GM19025 (cell line): ENCODE data around the gene ELMO1.

Source experiments
- ATAC-seq: cut with Tn5 transposase; IDR thresholded peaks from one replicate; pipeline ENCODE4 v1.9.1; 2021; ENCODE audit warnings: mild to moderate bottlenecking, low read depth, moderate library complexity; ENCODE audit not compliant: unreplicated experiment

The ELMO1 gene

GRCh38 chr7:37236906-37237305 lies 211.8 kb downstream of the ELMO1 start:
- no peak for ATAC-seq

- ATAC-seq, result no peak
Observed at GRCh38 chr7:37235813-37236212, 212.9 kb downstream of the ELMO1 start.

GRCh38 chr7:37234928-37235327 lies 213.7 kb downstream of the ELMO1 start:
- ATAC-seq, result no peak

- no peak for ATAC-seq
Observed at GRCh38 chr7:37234334-37234733, 214.3 kb downstream of the ELMO1 start.

- ATAC-seq, result no peak
Observed at GRCh38 chr7:37231613-37232012, 217.1 kb downstream of the ELMO1 start.

- ATAC-seq, result no peak
Observed at GRCh38 chr7:37230221-37230620, 218.4 kb downstream of the ELMO1 start.

- no peak for ATAC-seq
Observed at GRCh38 chr7:37229381-37229780, 219.3 kb downstream of the ELMO1 start.

GRCh38 chr7:37225285-37225969 lies 223.2 kb downstream of the ELMO1 start:
- ATAC-seq, result no peak

GRCh38 chr7:37224746-37225145 lies 223.9 kb downstream of the ELMO1 start:
- no peak for ATAC-seq

- no peak for ATAC-seq
Observed at GRCh38 chr7:37220664-37221063, 228.0 kb downstream of the ELMO1 start.

- ATAC-seq, result no peak
Observed at GRCh38 chr7:37218956-37219355, 229.7 kb downstream of the ELMO1 start.

- ATAC-seq, result no peak
Observed at GRCh38 chr7:37216923-37217322, 231.7 kb downstream of the ELMO1 start.

- no peak for ATAC-seq
Observed at GRCh38 chr7:37216156-37216852, 232.4 kb downstream of the ELMO1 start.

GRCh38 chr7:37215290-37215923 lies 233.3 kb downstream of the ELMO1 start:
- ATAC-seq, result no peak

GRCh38 chr7:37212556-37212955 lies 236.1 kb downstream of the ELMO1 start:
- no peak for ATAC-seq

GRCh38 chr7:37212051-37212450 lies 236.6 kb downstream of the ELMO1 start:
- ATAC-seq, result no peak

- ATAC-seq, result no peak
Observed at GRCh38 chr7:37211097-37211880, 237.4 kb downstream of the ELMO1 start.

- ATAC-seq, result no peak
Observed at GRCh38 chr7:37209195-37209594, 239.5 kb downstream of the ELMO1 start.

GRCh38 chr7:37208528-37208927 lies 240.1 kb downstream of the ELMO1 start:
- peak; percentile 65 for ATAC-seq

- ATAC-seq, result no peak
Observed at GRCh38 chr7:37206192-37206591, 242.5 kb downstream of the ELMO1 start.

GRCh38 chr7:37205451-37205850 lies 243.2 kb downstream of the ELMO1 start:
- no peak for ATAC-seq
